ENCODE data around the gene CACNA2D1.

Gene CACNA2D1

GRCh38 chr7:82029236-82029913 is 414.2 kb downstream of the CACNA2D1 start:
- no peak for DNase-seq

- DNase-seq, result no peak
Observed at GRCh38 chr7:82028097-82028496, 415.5 kb downstream of the CACNA2D1 start.

DNA sequence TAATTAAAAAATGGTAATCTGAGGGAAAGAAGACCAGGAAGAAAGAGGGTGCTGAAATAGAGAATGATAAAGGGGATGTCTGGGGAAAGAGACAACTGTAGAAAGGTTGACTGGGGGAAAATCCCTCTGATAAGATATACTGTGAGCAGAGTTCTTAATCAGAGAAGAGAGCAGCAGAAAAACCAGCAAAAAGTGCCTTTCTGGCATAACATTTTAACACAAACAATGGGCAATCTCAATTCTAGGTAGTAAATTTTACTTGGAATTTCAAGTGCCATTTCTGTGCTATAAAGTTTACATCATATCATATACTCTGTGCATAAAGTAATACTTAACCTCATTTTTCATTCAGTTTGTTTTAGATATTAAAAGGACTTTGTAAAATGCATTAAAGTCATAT is 421.9 kb downstream of the CACNA2D1 start:
- DNase-seq, result no peak

- no peak for DNase-seq
Observed at GRCh38 chr7:82021036-82021435, 422.5 kb downstream of the CACNA2D1 start.

DNA sequence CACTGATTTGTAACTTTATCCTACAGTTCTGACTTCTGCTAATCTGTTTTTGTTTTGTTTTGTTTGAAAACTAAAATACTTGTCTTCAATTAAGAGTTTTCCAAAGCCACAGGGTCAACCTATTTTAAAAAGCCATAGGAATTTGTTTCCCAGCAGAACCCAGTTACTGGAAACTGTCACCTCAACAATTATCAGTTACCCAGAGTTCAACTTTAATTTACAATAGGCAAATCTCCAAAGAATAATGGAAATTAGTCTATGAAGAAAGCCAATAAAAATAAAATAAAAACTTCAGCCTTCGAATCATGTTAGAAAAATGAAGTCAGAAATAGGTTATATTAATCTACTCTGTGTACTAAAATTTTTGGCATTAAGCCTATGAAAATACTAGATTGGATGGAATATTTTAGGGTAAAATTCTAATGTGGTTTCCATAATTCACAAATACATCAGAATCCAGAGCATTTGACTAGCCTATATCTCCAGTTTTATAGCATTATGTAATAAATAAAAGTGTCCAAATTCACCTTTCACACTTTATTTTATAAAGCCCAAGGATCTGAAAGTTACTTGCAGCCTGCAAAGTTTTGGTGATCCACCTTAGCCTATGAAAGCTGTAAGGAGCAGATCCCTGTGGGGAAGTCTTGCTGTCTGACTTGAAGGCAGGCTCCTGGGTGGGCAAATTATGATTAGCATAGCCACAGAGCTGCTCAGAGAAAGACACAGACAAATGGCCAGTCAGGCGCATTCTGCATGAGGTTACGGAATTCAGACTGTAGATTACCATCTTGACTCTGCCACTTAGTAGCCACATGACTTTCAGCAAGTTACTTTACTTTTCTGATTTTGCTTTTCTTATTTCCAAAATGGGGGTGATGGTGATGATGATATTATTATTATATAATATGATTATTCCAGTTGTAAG is 423.8 kb downstream of the CACNA2D1 start:
- no peak for DNase-seq

DNA sequence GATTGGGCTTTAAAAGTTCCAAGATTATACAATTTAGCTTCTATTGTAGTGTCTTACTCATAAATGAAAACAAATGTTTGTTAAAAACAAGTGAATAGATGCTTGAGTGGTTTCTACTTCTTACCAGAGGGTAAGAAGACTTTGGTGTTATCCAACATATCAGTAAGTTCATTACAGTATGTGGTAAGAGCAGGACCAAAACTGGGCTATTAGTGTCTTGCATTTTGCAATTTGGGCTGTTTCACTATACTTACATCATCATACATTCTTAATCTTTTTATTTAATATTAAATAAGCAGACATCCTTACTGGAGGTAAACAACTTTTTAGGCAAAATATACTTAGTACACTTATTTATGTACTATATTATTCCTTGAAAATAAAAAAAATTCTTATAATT is 425.4 kb downstream of the CACNA2D1 start:
- no peak for DNase-seq

GRCh38 chr7:82017334-82017943 is 426.1 kb downstream of the CACNA2D1 start:
- DNase-seq, result peak; percentile 19

- DNase-seq, result peak; percentile 29
Observed at GRCh38 chr7:82015751-82016150, 427.8 kb downstream of the CACNA2D1 start.

DNA sequence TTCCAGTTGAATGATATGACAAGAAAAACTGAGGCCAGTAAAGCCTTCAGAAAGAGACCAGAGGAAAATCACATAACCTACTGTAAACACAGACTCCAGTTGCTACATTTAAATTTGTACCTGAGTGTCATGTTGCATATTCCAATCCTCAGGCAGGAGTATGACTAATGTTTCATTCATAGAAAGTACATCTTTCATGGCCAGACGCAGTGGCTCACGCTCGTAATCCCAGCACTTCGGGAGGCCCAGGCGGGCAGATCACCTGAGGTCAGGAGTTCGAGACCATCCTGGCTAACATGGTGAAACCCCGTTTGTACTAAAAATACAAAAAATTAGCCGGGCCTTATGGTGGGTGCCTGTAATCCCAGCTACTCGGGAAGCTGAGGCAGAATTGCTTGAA is 429.0 kb downstream of the CACNA2D1 start:
- DNase-seq, result peak; percentile 23

- DNase-seq, result no peak
Observed at GRCh38 chr7:82012453-82012852, 431.1 kb downstream of the CACNA2D1 start.

DNA sequence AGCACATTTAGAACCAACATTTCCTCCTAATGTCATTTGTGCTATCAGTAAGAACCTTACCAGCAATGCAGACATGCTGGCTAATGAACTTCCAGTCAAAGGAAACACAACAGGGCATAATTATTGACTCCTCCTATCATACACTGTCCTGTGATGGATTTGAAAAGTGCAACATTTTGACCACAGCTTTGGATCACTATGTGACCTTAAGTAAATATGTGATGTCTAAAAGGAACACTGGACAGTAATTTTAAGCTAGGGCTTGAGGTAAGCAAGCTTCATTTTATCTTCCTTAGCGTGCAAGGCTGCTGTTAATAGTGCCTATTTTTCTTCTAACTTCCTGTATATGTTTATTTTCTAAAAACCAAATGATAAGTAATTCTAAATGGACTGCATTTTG is 433.2 kb downstream of the CACNA2D1 start:
- DNase-seq, result no peak

GRCh38 chr7:82007315-82007714 is 436.3 kb downstream of the CACNA2D1 start:
- DNase-seq, result no peak

- DNase-seq, result no peak
Observed at GRCh38 chr7:82005056-82005455, 438.5 kb downstream of the CACNA2D1 start.

DNA sequence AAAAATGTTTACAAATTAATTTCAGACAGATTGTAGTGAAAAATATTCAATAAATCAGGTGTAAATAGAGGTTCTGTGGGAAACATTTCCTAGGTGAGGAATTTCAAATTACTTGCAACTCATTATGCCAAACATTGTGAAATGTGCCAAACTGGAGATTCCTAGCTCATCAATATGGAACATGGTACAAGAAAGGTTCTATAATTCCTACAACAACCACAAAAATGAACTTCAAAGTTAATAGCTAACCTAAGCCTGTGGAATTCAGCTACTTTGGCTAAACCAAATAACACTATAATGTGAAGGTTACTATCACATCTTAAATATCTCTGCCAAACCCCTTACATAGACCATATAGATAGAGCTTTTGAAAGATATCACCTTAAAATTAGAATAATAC is 450.4 kb downstream of the CACNA2D1 start:
- no peak for DNase-seq

GRCh38 chr7:81990395-81990794 is 453.2 kb downstream of the CACNA2D1 start:
- DNase-seq, result no peak

GRCh38 chr7:81986723-81987470 is 456.7 kb downstream of the CACNA2D1 start:
- no peak for DNase-seq

GRCh38 chr7:81983406-81983805 is 460.2 kb downstream of the CACNA2D1 start:
- no peak for DNase-seq

- no peak for DNase-seq
Observed at GRCh38 chr7:81973117-81973516, 470.5 kb downstream of the CACNA2D1 start.

DNA sequence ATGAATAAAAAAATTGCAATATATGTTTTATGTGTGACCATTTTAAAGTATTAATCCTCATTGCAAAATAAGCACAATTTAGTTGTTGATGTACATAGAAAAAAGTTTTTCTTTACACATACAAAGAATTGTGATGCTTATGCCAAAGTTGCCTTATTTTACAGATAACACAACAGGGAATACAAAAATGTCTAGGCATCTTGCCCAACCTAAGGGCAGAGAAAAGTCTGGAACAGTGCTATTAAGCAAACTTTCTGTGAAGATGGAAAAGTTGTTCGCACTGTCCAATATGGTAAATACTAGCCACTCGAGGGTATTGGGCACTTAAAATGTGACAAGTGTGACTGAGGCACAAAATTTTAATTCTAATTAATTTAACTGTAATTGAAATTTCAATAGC is 483.6 kb downstream of the CACNA2D1 start:
- DNase-seq, result no peak

- DNase-seq, result no peak
Observed at GRCh38 chr7:81957517-81957916, 486.1 kb downstream of the CACNA2D1 start.

- peak; percentile 50 for DNase-seq
Observed at GRCh38 chr7:81956520-81956919, 487.1 kb downstream of the CACNA2D1 start.

DNA sequence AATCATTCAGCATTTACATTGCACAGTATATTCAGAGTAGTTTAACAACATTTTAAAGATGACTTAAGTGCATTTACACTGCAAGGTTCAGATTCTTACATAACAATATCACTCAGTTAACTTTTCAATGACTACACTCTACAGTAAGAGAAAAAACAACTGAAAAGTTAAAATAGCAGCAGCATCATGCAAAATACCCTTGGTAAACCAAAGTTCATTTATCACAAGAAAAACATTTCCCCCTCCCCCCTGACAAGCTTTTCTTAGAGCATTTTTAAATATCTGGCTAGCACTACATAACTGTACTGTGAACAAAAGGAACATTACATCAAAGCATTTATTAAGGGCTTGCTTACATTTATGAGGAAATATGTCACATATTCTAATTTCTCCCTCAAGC is 494.3 kb downstream of the CACNA2D1 start:
- no peak for DNase-seq

DNA sequence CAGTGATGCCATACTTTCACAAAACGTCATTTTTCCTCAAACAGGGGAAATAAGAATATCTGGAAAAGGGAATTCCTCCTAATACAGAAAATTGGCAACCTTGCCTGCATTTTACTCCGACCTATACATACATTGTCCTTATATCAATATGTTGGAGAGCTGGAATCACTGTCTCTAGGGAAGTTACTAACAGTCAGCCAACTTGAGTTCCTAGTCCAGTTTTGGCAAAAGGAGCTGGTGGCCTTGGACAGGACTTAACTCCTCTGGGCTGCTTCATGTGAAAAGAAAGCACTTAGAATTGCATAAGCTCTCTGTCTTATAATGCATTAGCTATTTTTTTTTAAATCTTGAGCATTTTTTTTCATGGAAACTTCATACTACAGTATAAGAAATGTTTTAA is 499.5 kb downstream of the CACNA2D1 start:
- DNase-seq, result no peak
